HG02852 (cell line): ENCODE data around the gene AOPEP.
A peak's percentile ranks its signal among the peaks of the same experiment; 100 is the strongest.
"Not testable (repeated sequence)": the region's sequence is repeated elsewhere in the genome, so short reads cannot be mapped to it uniquely, and the experiment has no call there.

Experiments
- ATAC-seq: cut with Tn5 transposase; IDR thresholded peaks from one replicate; pipeline ENCODE4 v1.9.1; 2021; ENCODE audit warnings: mild to moderate bottlenecking, moderate library complexity; ENCODE audit not compliant: unreplicated experiment

The AOPEP gene

GRCh38 chr9:94812343-94812742 lies 85.8 kb downstream of the AOPEP start:
- ATAC-seq, result no peak

- ATAC-seq, result no peak
Observed at GRCh38 chr9:94813379-94813778, 86.9 kb downstream of the AOPEP start.

- no peak for ATAC-seq
Observed at GRCh38 chr9:94817291-94818177, 91.0 kb downstream of the AOPEP start.

- no peak for ATAC-seq
Observed at GRCh38 chr9:94818178-94818541, 91.7 kb downstream of the AOPEP start.

- ATAC-seq, result no peak
Observed at GRCh38 chr9:94819161-94819687, 92.7 kb downstream of the AOPEP start.

- peak; percentile 94 for ATAC-seq
Observed at GRCh38 chr9:94821098-94821887, 94.8 kb downstream of the AOPEP start.

GRCh38 chr9:94822273-94822672 lies 95.8 kb downstream of the AOPEP start:
- ATAC-seq, result no peak

GRCh38 chr9:94823710-94824109 lies 97.2 kb downstream of the AOPEP start:
- ATAC-seq, result no peak

GRCh38 chr9:94824411-94824810 lies 97.9 kb downstream of the AOPEP start:
- no peak for ATAC-seq

GRCh38 chr9:94824913-94825610 lies 98.6 kb downstream of the AOPEP start:
- ATAC-seq, result no peak

- ATAC-seq, result no peak
Observed at GRCh38 chr9:94825611-94825958, 99.1 kb downstream of the AOPEP start.

- ATAC-seq, result no peak
Observed at GRCh38 chr9:94826044-94826443, 99.5 kb downstream of the AOPEP start.

GRCh38 chr9:94826644-94827410 lies 100.3 kb downstream of the AOPEP start:
- no peak for ATAC-seq

- ATAC-seq, result no peak
Observed at GRCh38 chr9:94827584-94828304, 101.2 kb downstream of the AOPEP start.

- no peak for ATAC-seq
Observed at GRCh38 chr9:94829380-94830070, 103.0 kb downstream of the AOPEP start.

- ATAC-seq, result not testable (repeated sequence)
Observed at GRCh38 chr9:94830071-94830604, 103.6 kb downstream of the AOPEP start.

GRCh38 chr9:94833802-94834201 lies 107.3 kb downstream of the AOPEP start:
- ATAC-seq, result no peak

GRCh38 chr9:94837404-94837803 lies 110.9 kb downstream of the AOPEP start:
- no peak for ATAC-seq

- no peak for ATAC-seq
Observed at GRCh38 chr9:94839398-94839797, 112.9 kb downstream of the AOPEP start.
